ENCODE data around the gene RMND5B.

Gene RMND5B

GRCh38 chr5:178160176-178160575, 29.4 kb downstream of the RMND5B start:
- Histone ChIP-seq H3K36me3 (ENCODE audit: control insufficient read depth, insufficient read depth, low read length) (no peaks in the 10 kb centered on the region), H3K4me3 (ENCODE audit: low read depth, low read length) (no peak overlapping the region), H3K9ac (ENCODE audit: low read depth, low read length) (no peak overlapping the region), H3K4me1 (ENCODE audit: control insufficient read depth, insufficient read depth, low read length) (peaks cover 4% of the 10 kb centered on the region), H3K27me3 (ENCODE audit: control insufficient read depth, insufficient read depth, low read length) (peaks cover 2% of the 10 kb centered on the region), H3K9me3 (ENCODE audit: control insufficient read depth, insufficient read depth, low read length) (no peaks in the 10 kb centered on the region)

GRCh38 chr5:178162481-178162880, 31.7 kb downstream of the RMND5B start:
- Histone ChIP-seq H3K27me3 (ENCODE audit: control insufficient read depth, insufficient read depth, low read length) (peaks cover 2% of the 10 kb centered on the region), H3K9me3 (ENCODE audit: control insufficient read depth, insufficient read depth, low read length) (no peaks in the 10 kb centered on the region), H3K4me1 (ENCODE audit: control insufficient read depth, insufficient read depth, low read length) (peaks cover 4% of the 10 kb centered on the region), H3K4me3 (ENCODE audit: low read depth, low read length) (no peak overlapping the region), H3K9ac (ENCODE audit: low read depth, low read length) (no peak overlapping the region), H3K36me3 (ENCODE audit: control insufficient read depth, insufficient read depth, low read length) (no peaks in the 10 kb centered on the region)

GRCh38 chr5:178163772-178164735, 33.2 kb downstream of the RMND5B start:
- H3K9ac ChIP-seq (ENCODE audit: low read depth, low read length), result no peak overlapping the region

GRCh38 chr5:178165581-178165980, 34.8 kb downstream of the RMND5B start:
- Histone ChIP-seq H3K4me1 (ENCODE audit: control insufficient read depth, insufficient read depth, low read length) (peaks cover 4% of the 10 kb centered on the region), H3K9me3 (ENCODE audit: control insufficient read depth, insufficient read depth, low read length) (no peaks in the 10 kb centered on the region), H3K4me3 (ENCODE audit: low read depth, low read length) (no peak overlapping the region), H3K27me3 (ENCODE audit: control insufficient read depth, insufficient read depth, low read length) (peaks cover 2% of the 10 kb centered on the region), H3K9ac (ENCODE audit: low read depth, low read length) (no peak overlapping the region), H3K36me3 (ENCODE audit: control insufficient read depth, insufficient read depth, low read length) (no peaks in the 10 kb centered on the region)

More at GRCh38 chr5:178163772-178164735, 33.2 kb downstream of the RMND5B start:
- peaks cover 2% of the 10 kb centered on the region for H3K27me3 ChIP-seq (ENCODE audit: control insufficient read depth, insufficient read depth, low read length)
- H3K4me3 ChIP-seq (ENCODE audit: low read depth, low read length), result peak overlapping the region; percentile 56
- no peaks in the 10 kb centered on the region for H3K36me3 ChIP-seq (ENCODE audit: control insufficient read depth, insufficient read depth, low read length)
- H3K4me1 ChIP-seq (ENCODE audit: control insufficient read depth, insufficient read depth, low read length), result peaks cover 4% of the 10 kb centered on the region
- H3K9me3 ChIP-seq (ENCODE audit: control insufficient read depth, insufficient read depth, low read length), result no peaks in the 10 kb centered on the region

- no peak overlapping the region for H3K4me3 ChIP-seq (ENCODE audit: low read depth, low read length)
- no peaks in the 10 kb centered on the region for H3K4me1 ChIP-seq (ENCODE audit: control insufficient read depth, insufficient read depth, low read length)
- H3K36me3 ChIP-seq (ENCODE audit: control insufficient read depth, insufficient read depth, low read length), result no peaks in the 10 kb centered on the region
- H3K9me3 ChIP-seq (ENCODE audit: control insufficient read depth, insufficient read depth, low read length), result no peaks in the 10 kb centered on the region
- no peak overlapping the region for H3K9ac ChIP-seq (ENCODE audit: low read depth, low read length)
- no peaks in the 10 kb centered on the region for H3K27me3 ChIP-seq (ENCODE audit: control insufficient read depth, insufficient read depth, low read length)
These were observed 39.6 kb downstream of the RMND5B start for GRCh38 chr5:178170455-178170854.

- Histone ChIP-seq H3K27me3 (ENCODE audit: control insufficient read depth, insufficient read depth, low read length) (no peaks in the 10 kb centered on the region), H3K4me3 (ENCODE audit: low read depth, low read length) (no peak overlapping the region), H3K36me3 (ENCODE audit: control insufficient read depth, insufficient read depth, low read length) (no peaks in the 10 kb centered on the region), H3K4me1 (ENCODE audit: control insufficient read depth, insufficient read depth, low read length) (peaks cover 6% of the 10 kb centered on the region), H3K9me3 (ENCODE audit: control insufficient read depth, insufficient read depth, low read length) (no peaks in the 10 kb centered on the region), H3K9ac (ENCODE audit: low read depth, low read length) (no peak overlapping the region)
These were observed 43.6 kb downstream of the RMND5B start for GRCh38 chr5:178174456-178174855.

GRCh38 chr5:178176791-178177190, 46.0 kb downstream of the RMND5B start:
- peaks cover 13% of the 10 kb centered on the region for H3K4me1 ChIP-seq (ENCODE audit: control insufficient read depth, insufficient read depth, low read length)
- H3K9me3 ChIP-seq (ENCODE audit: control insufficient read depth, insufficient read depth, low read length), result no peaks in the 10 kb centered on the region
- H3K9ac ChIP-seq (ENCODE audit: low read depth, low read length), result no peak overlapping the region
- H3K27me3 ChIP-seq (ENCODE audit: control insufficient read depth, insufficient read depth, low read length), result no peaks in the 10 kb centered on the region
- no peaks in the 10 kb centered on the region for H3K36me3 ChIP-seq (ENCODE audit: control insufficient read depth, insufficient read depth, low read length)
- H3K4me3 ChIP-seq (ENCODE audit: low read depth, low read length), result no peak overlapping the region

GRCh38 chr5:178177569-178177968, 46.8 kb downstream of the RMND5B start:
- no peak overlapping the region for H3K9ac ChIP-seq (ENCODE audit: low read depth, low read length)
- no peaks in the 10 kb centered on the region for H3K9me3 ChIP-seq (ENCODE audit: control insufficient read depth, insufficient read depth, low read length)
- H3K27me3 ChIP-seq (ENCODE audit: control insufficient read depth, insufficient read depth, low read length), result no peaks in the 10 kb centered on the region
- H3K4me1 ChIP-seq (ENCODE audit: control insufficient read depth, insufficient read depth, low read length), result peaks cover 13% of the 10 kb centered on the region
- H3K4me3 ChIP-seq (ENCODE audit: low read depth, low read length), result no peak overlapping the region
- no peaks in the 10 kb centered on the region for H3K36me3 ChIP-seq (ENCODE audit: control insufficient read depth, insufficient read depth, low read length)

- Histone ChIP-seq H3K9me3 (ENCODE audit: control insufficient read depth, insufficient read depth, low read length) (no peaks in the 10 kb centered on the region), H3K4me3 (ENCODE audit: low read depth, low read length) (peak overlapping the region; percentile 59), H3K36me3 (ENCODE audit: control insufficient read depth, insufficient read depth, low read length) (no peaks in the 10 kb centered on the region), H3K9ac (ENCODE audit: low read depth, low read length) (peak overlapping the region; percentile 66), H3K27me3 (ENCODE audit: control insufficient read depth, insufficient read depth, low read length) (no peaks in the 10 kb centered on the region), H3K4me1 (ENCODE audit: control insufficient read depth, insufficient read depth, low read length) (peaks cover 13% of the 10 kb centered on the region)
These were observed 49.5 kb downstream of the RMND5B start for GRCh38 chr5:178180141-178180863.

- Histone ChIP-seq H3K36me3 (ENCODE audit: control insufficient read depth, insufficient read depth, low read length) (no peaks in the 10 kb centered on the region), H3K4me1 (ENCODE audit: control insufficient read depth, insufficient read depth, low read length) (peaks cover 13% of the 10 kb centered on the region), H3K4me3 (ENCODE audit: low read depth, low read length) (no peak overlapping the region), H3K27me3 (ENCODE audit: control insufficient read depth, insufficient read depth, low read length) (peaks cover 8% of the 10 kb centered on the region), H3K9me3 (ENCODE audit: control insufficient read depth, insufficient read depth, low read length) (no peaks in the 10 kb centered on the region), H3K9ac (ENCODE audit: low read depth, low read length) (peak overlapping the region; percentile 38)
These were observed 51.5 kb downstream of the RMND5B start for GRCh38 chr5:178182158-178182876.

GRCh38 chr5:178186427-178186826, 55.6 kb downstream of the RMND5B start:
- H3K9ac ChIP-seq (ENCODE audit: low read depth, low read length), result no peak overlapping the region
- H3K27me3 ChIP-seq (ENCODE audit: control insufficient read depth, insufficient read depth, low read length), result peaks cover 8% of the 10 kb centered on the region
- H3K36me3 ChIP-seq (ENCODE audit: control insufficient read depth, insufficient read depth, low read length), result no peaks in the 10 kb centered on the region
- H3K9me3 ChIP-seq (ENCODE audit: control insufficient read depth, insufficient read depth, low read length), result no peaks in the 10 kb centered on the region
- no peaks in the 10 kb centered on the region for H3K4me1 ChIP-seq (ENCODE audit: control insufficient read depth, insufficient read depth, low read length)
- H3K4me3 ChIP-seq (ENCODE audit: low read depth, low read length), result no peak overlapping the region

All from iPS-15b (cell line).